DMS 273 treated with DMSO at 0.1 percent for 48 hours (cell line): ENCODE measurements around the gene ABCA1.

ENCODE experiments used
- DNase-seq: peaks from one replicate; lab custom pipeline; 2025; lab: John Stamatoyannopoulos, UW

Gene ABCA1

DNA sequence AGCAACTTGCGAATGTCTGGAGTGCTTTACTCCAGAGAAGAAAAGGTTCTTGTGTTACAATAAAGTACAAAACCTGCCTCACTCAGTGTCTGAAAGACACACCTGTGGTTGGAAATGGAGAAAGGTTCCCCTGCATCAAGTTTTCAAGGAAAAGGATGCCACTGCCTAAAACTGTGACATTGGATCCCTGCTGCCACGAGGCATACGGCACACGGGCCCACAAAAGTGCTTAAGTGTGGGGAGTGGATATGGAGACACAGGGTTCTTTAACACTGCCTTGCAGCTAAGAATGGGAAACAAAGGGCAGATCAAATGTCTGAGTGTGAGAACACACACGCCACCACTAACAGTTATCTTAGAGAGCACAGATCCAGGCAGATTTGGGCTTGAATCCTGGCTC, 89.0 kb downstream of the ABCA1 start:
- no peak for DNase-seq

GRCh38 chr9:104836767-104837166, 91.2 kb downstream of the ABCA1 start:
- no peak for DNase-seq

- no peak for DNase-seq
Measured at GRCh38 chr9:104836235-104836634, 91.7 kb downstream of the ABCA1 start.

DNA sequence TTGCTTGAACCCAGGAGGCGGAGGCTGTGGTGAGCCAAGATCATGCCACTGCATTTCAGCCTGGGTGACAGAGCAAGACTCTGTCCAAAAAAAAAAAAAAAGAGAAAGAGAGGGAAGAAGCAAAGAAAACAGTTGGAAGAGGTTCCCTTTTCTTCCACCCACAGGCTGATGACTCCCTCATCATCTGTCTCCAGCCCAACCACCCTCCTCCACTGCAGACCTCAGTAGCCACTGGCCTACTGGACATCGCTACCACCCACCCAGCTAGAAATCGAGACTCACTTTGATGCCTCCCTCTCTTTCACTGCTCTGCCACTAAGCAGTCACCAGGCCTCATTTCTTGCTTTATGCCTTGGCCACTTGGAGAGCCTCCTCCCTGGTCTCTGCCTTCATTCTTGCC, 92.8 kb downstream of the ABCA1 start:
- DNase-seq, result no peak

GRCh38 chr9:104833696-104834095, 94.3 kb downstream of the ABCA1 start:
- no peak for DNase-seq

DNA sequence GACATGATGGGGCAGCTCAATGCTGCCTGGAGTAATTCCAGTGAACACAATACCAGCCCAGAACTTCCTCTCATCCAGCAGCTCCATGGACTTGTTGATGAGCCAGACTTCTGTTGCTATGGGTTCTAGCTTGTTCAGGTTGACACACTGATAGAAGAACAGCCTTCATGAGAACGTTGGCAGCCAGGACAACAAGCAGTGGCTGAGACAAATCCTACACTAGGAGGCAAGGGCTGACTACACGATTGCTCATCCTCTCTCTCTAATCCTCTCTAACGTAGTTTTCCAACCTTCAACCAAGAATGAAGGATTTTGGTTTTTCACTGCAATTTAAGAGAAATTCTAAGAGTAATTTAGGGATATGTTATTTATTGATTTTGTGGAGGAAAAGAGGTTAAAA, 96.3 kb downstream of the ABCA1 start:
- no peak for DNase-seq

DNA sequence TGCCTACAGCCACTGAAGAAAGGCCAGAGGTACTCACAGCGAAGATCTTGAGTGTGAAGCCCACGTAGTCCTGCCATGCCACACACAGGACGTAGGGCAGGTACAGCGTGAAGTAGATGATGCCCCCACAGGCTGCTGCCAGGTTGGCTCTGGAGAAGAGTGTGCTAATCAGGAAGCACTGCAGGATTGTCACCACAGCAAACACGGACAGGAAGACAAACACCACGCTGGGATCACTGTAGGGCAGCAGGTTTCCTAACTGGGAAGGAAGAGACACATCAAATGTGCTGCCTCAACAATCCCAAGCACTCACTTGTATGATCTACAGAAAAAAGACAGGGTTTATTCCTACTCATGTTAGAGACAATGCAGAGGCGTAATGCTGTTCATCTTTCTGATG, 101.0 kb downstream of the ABCA1 start:
- DNase-seq, result no peak

- DNase-seq, result no peak
Measured at GRCh38 chr9:104826079-104826775, 101.7 kb downstream of the ABCA1 start.

DNA sequence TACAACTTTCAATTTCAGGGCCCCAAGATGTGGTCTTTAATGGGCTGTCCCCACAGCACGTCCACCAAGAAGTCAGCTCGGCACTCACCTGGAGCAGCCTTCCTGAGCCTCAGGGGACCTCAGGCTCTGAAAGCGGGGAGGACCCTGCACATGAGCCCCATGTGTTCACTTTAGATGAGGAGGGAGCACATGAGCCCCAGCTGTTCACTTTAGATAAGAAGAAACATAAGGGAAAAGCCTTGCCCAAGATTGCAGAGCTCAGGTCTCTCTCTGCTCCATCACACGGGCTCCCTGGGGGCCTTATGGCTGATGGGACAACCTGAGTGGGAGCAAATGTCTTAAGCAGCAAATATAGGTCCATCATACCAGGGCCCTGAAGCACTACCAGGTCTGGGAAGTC, 107.6 kb downstream of the ABCA1 start:
- no peak for DNase-seq

- DNase-seq, result no peak
Measured at GRCh38 chr9:104819033-104819432, 108.9 kb downstream of the ABCA1 start.

- no peak for DNase-seq
Measured at GRCh38 chr9:104817437-104817836, 110.5 kb downstream of the ABCA1 start.

DNA sequence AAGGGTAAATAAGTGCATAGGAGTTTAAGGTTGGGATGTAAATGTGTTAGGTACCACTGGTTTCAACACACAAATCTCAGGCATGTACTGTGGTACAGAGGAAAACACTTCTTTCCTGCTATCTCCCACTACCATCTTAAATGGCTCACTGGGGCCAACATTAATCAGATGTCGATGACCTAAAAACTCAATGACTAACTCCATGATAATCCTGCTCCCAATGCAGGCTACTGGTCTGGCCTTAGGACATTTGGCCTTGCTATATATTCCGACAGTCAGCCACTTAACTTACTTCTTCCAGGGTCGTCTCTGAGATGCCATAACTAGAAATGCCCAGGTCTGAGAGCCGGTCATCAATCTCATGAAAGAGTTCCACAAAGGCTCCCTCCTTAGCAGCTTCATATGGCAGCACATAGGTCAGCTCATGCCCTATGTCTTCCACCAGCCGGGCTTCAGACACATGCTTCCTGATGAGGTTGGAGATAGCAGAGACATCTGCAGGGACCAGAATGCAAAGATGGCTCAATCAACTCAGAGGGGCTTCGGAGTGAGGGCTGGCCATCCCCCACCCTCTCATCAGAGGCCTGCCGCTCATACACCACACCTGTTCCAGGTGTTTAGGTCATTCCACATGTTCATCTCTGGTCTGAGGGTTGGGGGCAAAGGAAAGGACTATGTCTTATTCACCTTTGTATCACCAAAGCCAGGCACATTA, 111.9 kb downstream of the ABCA1 start:
- no peak for DNase-seq

- DNase-seq, result peak; percentile 69
Measured at GRCh38 chr9:104810421-104811339, 117.3 kb downstream of the ABCA1 start.

GRCh38 chr9:104808035-104808614, 119.8 kb downstream of the ABCA1 start:
- DNase-seq, result no peak

DNA sequence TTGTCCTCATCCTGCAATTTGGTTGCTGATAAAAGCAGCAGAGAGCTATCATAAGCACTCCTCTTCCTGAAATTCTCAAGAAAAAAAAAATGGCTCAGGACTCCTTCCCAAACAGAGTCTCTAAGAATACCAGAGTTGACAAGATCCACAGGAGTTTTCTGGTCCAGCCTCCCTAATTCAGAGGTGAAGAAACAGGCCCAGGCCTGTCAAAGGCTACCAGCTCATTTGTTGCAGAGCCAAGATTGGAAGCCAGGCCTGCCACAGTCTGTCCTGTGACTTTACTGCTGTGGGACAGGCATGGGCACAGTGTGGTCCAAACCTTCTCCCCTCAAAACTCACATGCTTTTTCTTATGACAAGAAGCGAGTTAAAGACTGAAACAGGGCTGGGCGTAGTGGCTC, 122.5 kb downstream of the ABCA1 start:
- no peak for DNase-seq

- DNase-seq, result no peak
Measured at GRCh38 chr9:104802906-104803305, 125.0 kb downstream of the ABCA1 start.

DNA sequence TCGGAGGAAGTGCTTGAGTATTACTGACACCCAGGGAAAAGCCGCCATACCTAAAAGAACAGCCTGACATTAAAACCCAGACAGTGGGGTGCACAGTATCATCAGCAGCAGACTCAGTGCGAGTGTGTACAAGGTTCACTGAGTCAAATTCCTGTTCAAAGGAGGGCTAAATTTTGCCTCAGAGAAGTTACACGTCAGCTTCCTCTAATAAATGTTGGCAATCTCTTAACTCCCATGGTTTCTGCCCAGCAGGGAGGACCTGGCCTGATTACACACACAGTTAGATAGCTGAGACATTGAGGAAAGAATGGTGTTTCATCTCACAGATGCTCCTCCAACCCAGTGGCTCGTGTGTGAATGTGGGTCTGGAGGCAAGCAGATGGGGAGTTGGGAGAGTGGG, 125.8 kb downstream of the ABCA1 start:
- no peak for DNase-seq

- no peak for DNase-seq
Measured at GRCh38 chr9:104800068-104800785, 127.7 kb downstream of the ABCA1 start.

DNA sequence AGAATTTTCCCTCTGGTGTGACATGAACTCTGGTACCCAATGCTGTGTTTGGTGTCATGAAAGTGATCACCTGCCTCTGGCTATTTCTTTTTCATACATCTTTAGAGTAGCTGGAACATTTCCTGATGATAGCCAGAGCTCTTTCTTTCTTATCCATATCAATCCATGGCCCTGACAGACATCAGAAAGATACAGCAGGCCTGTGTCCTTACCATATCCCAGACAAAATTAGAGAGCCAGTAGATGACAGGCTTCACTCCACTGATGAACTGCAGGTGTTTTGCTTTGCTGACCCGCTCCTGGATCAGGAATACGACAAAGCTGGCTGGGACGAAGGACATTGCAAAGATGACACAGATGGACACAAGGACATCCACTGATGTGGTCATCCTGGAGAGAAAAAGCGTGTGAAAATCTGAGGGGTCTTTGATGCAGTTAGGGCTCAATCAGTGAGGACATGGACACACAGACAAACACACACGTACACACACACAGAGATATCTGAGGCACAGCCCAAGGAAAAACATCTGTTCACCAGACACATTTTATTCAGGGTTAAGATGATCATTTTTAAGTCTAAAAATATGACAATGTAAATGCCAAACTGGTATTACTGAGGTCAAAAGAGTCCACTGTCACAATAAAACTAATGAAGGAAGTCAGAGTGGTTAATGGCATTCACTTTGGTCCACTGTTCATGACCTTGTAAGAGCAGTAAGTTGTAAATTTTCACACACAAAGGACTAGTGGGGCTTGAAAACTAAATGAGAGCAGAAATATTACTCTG, 129.6 kb downstream of the ABCA1 start:
- DNase-seq, result no peak

DNA sequence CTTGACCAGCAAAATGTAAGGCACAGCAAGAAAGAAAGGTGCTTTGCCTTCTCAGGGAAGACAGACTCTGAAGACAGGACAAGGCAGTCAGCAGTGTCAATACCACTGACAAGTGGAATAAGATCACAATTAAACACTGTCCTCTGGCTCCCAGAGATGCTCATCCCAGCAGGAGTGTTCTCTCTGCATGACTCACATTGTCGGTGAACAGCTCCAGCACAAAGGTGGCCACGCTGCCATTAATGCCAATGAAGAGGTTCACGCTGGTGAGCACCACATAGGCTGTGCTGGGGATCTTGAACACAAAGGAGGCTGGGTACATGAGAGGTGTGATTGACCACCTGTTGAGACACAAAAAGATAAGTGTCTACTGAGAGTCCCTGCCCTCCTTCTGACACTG, 132.1 kb downstream of the ABCA1 start:
- DNase-seq, result no peak

- DNase-seq, result no peak
Measured at GRCh38 chr9:104795082-104795481, 132.9 kb downstream of the ABCA1 start.
